ENCODE data around the gene TNFRSF14.
A peak's percentile ranks its signal among the peaks of the same experiment; 100 is the strongest.
"Not testable (repeated sequence)": the region's sequence is repeated elsewhere in the genome, so short reads cannot be mapped to it uniquely, and the experiment has no call there.

The TNFRSF14 gene

DNA sequence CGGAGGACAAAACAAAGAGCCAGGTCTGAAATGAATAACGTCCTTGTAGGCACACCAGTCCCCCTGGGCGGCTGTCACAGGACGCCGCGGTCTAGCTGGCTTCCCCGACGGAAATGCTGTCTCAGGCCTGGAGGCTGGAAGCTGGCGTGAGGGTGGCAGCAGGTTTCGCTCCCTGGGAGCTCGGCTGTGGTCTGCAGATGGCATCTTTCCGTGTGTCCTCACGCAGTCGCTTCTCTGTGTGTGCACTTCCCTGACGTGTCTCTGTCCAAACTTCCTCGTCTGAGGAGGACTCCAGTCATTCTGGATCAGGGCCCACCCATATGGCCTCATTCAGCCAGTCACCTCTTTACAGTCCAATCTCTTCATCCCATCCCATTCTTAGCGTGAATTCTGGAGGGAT is 14.2 kb downstream of the TNFRSF14 start:
- no peak for DNase-seq

DNA sequence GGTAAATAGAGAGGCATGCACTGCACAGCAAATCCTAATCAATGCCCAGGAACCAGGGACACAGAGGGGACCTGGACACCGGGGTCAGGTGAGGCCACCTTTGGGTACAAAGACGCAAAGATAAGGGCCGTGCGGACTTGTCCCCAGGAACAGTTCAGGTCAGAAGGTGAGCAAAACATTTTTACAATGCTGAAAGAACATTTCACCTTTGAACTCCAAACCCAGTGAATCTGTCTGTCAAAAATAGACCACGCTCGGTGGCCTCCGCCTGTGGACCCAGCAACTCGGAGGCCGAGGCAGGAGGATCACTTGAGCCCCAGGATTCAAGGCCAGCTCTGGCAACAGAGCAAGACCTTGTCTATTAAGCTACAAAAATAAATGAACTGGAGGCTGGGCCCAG is 15.2 kb downstream of the TNFRSF14 start:
- DNase-seq: no peak

DNA sequence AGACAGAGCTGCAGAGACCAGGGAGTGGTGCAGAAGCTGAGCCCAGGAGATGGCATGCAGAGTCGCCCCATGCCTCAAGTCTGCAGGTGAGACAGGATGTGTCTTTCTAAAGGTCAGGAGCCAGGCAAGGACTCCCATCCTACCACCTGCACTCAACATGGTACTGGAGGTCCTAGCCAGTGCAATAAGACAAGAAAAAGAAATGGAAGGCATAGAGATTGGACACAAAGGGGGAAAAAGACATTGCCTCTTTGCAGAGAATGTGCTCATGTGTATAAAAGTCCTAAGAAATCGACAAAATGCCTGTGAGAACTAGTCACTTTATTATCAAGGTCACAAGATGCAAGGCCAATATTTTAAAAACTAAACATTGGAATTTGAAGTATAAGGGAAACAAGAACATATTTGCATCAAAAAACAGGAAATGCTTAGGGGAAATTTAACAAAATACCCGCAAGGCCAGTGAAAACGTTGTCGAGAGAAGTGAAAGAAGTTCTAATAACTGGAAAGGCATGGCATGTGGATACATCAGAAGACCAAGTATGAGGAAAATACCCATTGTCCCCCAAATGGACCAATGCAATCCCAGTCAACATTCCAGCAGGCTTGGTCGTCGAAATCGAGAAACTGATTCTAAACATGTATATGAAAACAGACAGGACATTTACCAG is 17.2 kb downstream of the TNFRSF14 start:
- no peak for DNase-seq

DNA sequence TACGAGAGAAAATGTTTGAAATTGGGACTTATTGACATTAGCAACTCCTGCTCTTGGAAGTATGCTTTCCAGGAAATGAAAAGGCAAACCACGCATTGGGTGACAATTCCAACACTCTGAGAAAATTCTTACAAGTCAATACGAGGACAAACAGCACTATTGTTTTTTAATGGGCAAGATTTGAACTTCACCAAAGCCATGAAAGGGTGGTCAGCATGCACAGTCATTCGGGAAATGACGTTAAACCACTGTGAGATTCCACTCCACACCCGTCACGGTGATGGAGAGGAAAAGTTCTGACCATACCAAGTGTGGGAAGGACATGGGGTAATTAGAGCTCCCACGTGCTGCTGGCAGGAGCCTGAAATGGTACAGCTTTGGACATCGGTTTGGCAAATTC is 18.2 kb downstream of the TNFRSF14 start:
- DNase-seq: no peak

DNA sequence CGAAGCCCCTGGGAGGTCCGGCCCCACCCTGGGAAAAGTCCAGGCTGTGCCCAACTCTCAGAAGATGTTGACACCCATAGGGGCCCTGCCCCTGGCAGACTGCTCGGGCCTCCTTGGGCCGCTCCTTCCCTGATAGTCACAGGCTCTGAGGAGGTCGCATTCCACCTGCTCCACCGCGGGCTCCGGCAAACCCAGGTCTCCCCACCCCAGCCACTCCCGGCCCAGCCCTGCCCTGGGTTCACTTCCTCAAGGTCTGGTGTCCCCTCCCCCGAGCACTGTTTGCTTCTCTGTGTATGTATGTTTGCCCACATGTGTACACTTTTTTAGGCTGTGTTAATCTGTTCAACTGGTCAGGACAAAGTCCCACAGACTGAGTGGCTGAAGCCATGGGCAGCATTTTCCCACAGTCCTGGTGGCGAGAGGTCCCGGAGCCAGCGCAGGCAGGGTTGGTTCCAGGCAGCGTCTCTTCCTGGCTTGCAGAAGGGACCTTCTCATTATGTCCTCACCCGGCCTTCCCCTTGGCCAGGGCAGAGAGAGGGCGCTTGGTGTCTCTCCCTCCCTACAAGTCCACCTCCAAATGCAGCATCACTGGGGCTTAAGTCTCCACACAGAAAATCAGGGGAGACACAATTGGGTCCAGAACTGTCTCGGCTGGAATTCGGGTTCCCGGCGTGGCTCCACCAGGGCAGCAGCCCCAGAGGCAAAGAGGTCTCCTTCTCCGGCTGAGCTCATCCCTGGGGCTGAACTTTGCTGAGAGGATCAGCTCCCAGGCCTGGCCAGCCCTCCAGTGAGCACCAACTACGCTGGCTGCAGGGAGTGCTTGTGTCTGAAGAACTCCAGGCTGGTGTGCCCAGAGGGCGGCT is 19.9 kb downstream of the TNFRSF14 start:
- DNase-seq: no peak

DNA sequence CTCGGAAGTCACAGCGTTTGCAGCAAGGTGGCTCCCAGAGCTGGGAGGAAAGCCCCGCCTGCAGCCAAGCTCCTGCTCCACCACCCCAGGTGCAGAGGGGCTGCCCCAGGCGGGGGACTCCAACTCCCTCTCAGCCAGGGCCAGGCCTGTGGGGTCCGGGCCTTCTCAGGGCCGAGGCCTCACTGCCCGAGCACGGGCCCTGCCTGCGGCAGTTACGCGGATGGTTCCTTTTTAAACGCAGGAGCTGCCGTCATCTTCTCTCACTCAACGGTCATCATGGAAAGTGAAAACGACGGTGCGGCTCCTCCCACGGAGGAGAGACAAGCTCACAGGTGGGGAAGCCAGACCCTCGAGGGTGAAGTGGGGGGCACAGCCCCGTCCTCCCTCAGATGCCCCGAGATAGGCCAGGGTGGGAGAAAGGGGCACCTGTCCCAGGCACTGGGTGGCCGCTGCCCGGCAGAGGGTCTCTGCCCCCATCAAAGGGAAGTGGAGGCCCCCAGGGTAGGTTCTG is 21.4 kb downstream of the TNFRSF14 start:
- not testable (repeated sequence) for DNase-seq

DNA sequence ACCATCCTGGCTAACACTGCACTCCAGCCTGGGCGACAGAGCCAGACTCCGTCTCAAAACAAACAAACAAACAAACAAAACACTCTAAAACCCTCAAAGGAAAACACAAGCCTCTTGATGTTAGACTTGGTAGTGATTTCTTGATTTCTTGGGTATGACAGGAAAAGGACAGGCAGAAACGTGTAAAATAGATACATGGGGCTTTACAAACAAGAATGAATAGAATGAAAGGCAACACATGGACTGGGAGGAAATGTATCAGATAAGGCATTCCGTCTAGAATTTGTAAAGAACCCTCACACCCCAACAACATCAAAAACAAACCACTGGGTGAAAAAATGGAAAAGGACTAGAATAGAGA is 22.6 kb downstream of the TNFRSF14 start:
- DNase-seq: no peak

DNA sequence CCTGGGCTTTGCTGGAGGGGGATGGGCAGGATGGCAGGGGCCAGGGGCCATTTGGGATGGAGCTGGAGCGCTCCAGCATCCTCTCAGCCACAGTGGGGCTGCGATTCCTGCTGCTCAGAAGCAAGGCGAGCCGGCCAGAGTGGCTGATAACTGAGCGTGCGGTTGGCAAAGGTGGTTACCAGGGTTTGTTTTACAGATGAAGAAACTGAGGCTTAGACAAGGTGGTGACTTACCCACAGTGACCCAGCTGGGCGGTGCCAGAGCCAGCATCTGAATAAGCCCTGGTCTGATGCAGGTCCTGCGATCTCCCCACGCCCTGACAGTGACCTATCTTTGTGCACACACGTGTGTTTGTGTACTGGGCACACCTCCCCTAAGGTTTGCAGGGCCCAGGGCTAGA is 24.5 kb downstream of the TNFRSF14 start:
- no peak for DNase-seq

DNA sequence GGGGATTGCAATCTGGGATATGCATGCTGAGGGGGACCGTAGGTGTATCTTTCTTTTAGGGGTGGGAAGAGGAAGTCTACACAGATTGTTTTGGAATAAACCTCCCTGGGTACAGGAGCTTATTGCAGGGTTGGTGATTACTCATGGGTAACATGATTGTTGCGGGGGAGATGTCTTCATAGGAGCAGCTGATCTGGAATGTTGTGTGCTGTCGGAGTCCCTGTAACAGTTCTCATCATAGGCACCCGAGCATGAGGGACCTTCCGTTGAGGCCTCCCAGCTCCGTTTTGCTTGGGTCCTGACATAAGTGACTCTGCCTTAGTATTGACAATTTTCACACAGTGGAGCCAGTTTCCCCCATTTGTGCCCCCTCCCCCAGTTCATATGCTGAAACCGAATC is 26.2 kb downstream of the TNFRSF14 start:
- no peak for DNase-seq

DNA sequence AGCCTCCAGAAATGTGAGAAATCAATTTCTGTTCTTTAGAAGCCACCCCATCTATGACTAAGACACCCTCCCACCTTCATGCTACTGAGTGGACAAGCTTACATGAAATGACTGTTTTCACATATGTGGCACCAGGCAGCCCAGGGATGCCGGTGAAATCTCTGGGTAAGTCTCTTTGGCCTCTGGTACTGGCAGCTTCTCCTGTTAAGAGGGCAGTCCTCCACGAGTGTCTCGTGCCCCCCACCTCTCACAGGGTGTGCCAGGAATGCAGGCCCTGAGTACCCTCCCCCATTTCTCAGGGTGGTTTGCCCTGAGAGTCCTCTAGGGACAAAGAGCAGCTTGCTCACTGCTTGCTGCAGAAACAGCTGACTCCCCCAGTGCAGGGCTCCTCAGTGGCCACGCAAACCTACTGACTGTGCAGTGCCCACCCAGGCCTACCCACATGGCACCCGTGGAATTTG is 27.2 kb downstream of the TNFRSF14 start:
- no peak for DNase-seq

DNA sequence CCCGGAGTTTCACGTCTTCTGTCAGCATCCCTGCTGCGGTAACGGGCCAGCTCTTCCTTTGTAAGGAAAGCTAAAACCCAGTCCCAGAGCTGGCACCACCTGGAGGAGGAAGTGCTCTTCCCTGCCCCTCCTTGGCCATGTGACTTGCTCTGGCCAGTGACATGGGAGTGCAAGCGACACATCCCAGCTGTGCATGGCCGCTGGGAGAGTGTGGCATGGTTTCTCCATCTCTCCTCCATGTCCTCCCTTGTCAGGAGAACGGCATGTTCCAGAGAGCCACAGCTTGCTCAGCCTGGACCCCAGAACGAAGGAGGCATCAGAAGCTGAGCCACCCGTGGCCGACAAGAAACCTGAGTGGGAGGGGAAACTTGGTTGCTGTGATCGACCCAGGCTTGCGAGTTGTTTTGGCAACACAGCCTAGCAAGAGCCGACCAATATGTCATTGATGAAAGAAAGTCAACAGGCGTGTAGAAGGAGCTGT is 27.7 kb downstream of the TNFRSF14 start:
- no peak for DNase-seq

DNA sequence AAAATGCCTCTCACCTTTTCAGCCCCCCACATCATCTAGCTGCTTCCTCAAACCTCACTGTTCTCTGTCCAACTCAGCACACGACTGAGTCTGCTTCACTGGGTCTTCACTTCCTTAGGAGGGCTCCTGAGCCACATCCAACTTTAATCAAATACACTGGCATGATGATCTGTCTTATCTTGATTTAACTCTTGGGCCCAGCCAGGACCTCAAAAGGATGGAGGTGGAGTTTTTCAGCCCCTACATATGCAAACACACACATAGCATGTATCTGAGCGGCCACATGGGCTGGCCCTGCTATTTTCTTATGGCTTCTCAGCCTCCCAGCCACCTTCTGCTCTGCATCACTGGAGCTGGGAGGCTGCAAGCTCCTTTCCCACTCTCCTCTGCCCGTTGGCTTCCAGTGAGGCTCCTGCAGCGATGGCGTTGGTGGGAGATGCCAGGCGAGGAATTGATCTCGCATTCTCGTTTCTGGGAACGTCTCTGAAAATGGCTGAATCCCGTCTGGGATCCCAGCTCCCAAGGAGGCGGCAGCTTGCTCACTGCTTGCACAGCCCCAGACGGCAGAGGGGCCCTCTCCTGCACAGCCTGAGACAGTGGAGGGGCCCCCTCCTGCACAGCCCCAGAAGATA is 28.6 kb downstream of the TNFRSF14 start:
- no peak for DNase-seq

DNA sequence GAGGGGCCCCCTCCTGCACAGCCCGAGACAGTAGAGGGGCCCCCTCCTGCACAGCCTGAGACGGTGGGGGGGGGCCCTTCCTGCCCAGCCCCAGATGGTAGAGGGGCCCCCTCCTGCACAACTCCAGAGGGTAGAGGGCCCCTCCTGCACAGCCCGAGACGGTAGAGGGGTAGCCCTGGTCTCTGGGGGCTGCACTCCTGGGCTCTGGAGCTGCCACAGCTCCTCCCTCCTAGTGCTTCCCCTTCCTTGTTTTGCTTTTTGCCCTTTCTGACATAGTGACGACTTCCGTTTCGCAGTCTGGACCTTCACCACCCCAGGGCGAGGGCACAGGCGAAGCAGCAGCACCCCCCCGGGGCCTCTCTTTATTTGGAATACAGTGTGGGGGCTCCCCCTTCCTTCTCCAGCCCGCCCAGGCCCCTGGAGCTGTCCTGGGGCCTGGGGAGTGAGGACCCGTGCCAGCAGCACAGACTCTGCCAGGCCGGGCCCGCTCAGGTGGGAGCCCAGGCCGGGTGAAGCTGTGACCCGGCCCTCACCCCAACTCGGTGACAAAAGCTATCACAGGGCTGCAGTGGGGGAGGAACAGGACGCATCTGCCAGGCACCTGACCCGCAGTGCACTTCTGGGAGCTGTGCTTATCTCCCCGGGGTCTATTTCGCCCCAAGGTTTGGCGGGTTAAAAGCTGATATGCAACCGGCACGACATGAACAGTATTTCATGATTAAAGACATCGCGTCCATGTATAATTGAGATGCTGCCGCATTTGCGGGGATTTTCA is 29.3 kb downstream of the TNFRSF14 start:
- DNase-seq: peak; percentile 48

DNA sequence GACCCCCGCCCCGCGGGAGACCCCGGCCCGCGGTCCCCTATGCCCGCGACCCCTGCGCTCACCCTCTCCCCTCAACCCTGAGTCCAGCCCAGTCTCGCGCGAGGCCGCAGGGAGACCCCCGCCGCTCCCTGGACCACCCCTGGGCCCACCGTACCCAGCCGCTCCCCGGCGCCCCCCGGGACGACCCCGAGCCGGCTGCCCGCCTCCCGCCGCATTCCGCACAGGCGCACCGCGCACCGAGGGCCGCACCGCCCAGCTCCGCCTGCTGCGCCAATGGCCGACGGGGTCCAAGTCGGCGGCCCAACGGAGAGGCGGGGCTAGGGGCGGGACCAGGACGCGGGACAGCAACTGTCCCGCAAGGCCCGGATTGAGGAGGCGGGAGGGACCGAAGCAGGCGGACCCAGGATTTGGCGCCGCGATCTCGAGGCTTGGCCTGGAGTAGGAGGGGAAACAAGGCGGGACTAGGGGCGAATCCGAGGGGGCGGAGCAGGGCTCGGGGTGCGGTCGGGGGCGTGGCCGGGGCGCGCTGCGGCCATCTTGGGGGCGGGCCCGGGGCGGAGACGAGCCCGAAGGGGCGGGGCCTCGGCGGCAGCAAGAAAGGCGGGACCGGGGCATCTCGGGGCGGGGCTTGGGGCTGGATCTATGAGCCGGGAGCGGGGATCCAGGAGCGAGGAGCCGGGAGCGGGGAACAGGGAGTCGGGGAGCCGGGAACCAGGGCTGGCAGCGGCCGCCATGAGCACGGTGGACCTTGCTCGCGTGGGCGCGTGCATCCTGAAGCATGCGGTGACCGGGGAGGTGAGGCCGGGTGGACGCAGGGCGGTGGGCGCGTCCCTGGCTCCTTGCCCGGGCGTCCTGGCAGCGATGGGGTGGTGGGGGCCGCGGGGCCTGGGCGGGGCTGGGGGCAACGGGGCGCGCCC is 30.2 kb downstream of the TNFRSF14 start, which contains the start of gene PRXL2B:
PRXL2B (plus strand) TSS at position 624 of the 917 bp plus-strand sequence; CDS start at position 733, 109 bp downstream.
- DNase-seq: peak; percentile 97

DNA sequence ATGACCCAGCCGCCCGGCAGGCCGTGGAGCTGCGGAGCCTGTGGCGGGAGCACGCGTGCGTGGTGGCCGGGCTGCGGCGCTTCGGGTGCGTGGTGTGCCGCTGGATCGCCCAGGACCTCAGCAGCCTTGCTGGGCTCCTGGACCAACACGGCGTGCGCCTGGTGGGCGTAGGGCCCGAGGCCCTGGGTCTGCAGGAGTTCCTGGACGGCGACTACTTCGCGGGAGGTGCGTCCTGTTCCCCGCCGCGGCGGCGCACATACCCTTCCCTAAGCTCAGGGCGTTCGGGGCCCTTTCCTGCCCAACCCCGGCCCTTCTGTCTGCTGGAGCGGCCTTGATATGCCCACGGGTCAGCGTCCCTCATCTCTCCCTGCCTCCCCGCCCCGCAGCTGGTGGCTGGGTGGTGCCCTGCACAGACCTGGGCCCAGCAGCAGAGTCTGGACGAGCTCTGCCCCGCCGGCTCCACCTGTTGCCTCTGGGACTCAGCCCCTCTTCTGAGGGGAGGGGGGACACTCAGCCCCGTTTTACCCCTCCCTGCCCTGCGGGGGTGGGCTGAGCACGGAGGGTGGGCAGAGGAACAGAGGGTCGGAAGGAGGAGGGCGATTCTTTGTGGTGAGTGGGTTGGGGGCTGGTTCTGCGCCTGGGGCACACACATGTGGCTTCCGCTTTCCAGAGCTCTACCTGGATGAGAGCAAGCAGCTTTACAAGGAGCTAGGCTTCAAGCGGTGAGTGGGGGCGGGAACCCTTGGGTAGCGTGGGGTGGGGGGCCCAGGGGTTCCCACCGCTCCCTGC is 31.1 kb downstream of the TNFRSF14 start:
- no peak for DNase-seq

DNA sequence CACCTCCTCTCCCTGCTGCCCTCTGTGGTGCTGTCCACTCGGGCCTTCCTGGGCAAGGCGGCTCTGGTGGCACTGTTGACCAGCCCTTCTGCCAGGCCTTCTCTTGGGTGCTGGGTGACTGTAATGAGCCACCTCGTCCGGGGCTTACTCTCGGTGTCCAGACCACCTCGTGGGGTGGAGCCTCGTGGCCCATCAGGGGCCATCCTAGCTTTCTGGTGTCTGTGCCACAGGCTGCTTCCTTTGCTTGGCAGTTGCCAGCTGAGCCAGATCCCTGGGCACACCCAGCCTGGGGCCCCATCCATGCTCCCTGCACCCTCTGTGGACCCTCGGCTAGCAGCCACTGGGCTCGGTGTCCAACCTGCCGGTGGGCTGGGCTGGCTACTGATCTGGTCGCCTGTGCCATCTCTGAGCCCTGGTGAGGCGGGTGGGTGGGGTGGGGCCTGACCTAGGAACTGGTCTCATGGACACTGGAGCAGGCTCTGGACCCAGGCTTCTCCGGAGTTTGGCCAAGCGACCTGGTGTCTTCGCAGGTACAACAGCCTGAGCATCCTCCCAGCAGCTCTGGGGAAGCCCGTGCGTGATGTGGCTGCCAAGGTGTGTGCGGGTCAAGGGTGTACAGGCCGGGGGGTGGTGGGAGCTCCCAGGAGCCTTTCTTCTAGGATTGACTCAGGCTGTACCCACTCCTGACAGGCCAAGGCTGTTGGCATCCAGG is 31.8 kb downstream of the TNFRSF14 start:
- DNase-seq: no peak

DNA sequence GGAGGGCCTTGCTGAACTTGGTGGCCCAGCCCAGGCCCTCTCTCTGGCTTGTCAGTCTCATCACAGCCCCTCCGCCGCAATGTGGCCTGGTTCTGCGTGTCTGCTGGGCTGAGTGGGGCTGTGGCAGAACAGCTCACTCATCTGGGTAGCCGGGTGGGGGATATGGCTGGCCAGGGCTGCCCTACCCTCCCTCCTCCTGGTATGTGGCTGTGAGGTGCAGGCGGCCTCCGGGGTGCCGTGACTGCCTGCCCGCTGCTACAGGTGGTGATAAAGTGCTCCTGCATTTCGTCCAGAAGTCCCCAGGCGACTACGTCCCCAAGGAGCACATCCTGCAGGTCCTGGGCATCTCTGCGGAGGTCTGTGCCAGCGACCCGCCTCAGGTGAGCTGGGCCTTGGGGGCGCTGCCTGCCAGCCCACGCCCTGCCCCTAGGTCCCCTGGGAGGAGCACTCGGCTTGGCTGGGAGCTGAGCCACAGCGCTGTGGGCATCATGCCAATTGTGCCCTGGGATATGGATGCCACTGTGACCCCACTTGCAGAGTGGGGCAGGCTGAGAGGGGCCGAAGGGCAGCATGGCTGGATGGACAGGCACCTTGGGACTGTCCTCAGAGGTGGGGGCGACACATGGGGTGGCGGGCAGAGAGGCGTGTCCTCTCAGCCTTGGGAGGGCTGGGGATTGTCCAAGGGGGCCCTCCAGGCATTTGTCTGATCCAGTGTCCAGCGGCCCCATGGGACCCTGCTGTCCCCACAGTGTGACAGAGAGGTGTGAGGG is 32.7 kb downstream of the TNFRSF14 start:
- no peak for DNase-seq

DNA sequence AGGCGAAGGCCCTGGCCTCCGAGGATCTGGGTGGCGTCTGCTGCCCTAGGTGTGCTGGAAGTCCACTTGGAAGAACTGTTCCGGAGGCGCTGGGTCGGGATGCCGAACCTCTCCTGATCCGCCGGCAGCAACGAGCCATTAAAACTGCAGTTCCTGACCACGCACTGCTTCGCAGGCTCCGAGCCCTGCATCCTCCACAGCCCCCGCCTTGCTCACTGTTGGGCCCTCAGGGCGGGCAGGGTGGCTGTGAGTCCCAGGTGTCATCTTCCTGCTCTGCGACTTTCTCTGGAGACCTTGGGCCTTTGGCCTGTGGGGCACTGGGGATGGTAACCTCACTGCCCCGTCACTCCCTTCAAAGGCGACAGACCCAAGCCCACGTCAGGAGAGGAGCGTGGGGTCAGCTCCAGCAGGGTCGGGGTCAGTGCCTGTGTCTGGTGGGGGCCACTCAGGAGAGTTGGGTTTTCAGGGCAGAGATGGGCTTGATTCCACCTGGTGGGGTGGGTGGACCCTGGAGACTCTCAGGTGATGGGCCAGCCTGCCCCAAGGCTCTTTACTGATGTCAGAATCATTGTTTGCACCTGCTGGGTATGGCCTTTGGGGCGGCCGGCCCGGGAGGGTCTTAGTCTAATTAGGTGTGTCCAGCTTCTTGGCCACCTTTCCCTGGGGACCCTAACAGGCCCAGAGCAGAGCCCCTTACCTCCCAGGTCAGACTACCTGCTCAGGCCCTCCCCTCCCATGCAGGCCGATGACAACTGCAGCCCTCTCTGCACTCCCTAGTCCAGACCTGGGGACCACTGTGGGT is 33.5 kb downstream of the TNFRSF14 start:
- no peak for DNase-seq
